ENCODE data around the gene NFYB. TPM values are rescaled to one million over a fixed set of nuclear protein-coding genes. Genes with fewer than 3 reads are reported as not detected.

NFYB gene
- total RNA-seq, 1 donor from 2014 or later = 37.7 TPM

Other genes with a start within 250 kb of the NFYB start
- gene HSP90B1, start 207.8 kb downstream of the NFYB start, total RNA-seq = 676 TPM
- 18.1 TPM for gene TDG, start 172.3 kb downstream of the NFYB start, total RNA-seq
- 9.1 TPM for gene GLT8D2, start 88.0 kb downstream of the NFYB start, total RNA-seq
- gene HCFC2, start 73.7 kb downstream of the NFYB start, total RNA-seq = 19.4 TPM
- 161 TPM for gene TXNRD1, start 77.6 kb upstream of the NFYB start, total RNA-seq
- gene EID3, start 165.5 kb upstream of the NFYB start, total RNA-seq = 4.4 TPM